Activated T-cell treated with anti-CD3 and anti-CD28 coated beads for 24 hours (primary cell): ENCODE measurements around the gene OGFRL1.

Experiments
- DNase-seq: peaks from one replicate; pipeline ENCODE4 v3.0.0-alpha.2; 2020; ENCODE audit warnings: low read depth

Gene OGFRL1

DNA sequence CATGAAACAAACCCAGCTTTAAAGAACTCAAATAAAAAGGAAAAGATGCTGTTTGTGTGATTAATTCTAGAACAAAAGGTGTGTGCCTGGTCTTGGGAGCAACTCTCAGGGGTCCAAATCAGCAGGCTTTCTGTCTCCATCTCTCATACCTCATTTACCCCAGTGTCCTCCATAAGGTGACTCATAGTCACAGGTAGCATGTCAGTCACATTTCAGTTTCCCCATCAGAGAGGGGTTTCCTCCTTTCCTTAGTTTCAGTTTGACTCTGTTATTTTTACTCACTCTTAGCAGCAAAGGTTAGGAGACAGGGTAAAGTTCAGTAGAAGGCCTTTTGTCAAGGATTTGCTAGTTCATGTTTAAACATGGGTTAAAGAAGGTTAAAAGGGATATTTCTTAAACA is 46.2 kb downstream of the OGFRL1 start:
- DNase-seq = no peak

DNA sequence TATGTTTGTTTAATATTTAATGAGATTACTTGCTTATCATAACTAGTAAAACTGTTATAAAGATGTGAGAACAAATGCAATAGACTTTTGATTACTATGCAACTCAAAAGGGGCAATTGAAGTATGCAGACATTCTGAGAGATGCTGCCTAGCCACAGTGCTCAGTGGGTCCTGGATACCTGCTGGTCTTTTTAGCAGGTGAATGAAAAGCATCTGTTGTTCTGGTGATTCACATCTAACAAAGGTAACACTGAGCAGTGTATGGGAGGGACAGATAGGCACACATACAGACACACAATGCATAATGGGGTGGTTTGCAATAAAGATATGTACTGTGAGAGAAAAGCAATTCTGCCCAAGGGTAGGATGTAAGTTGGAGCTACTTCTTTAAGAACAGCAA is 46.9 kb downstream of the OGFRL1 start:
- DNase-seq = no peak

DNA sequence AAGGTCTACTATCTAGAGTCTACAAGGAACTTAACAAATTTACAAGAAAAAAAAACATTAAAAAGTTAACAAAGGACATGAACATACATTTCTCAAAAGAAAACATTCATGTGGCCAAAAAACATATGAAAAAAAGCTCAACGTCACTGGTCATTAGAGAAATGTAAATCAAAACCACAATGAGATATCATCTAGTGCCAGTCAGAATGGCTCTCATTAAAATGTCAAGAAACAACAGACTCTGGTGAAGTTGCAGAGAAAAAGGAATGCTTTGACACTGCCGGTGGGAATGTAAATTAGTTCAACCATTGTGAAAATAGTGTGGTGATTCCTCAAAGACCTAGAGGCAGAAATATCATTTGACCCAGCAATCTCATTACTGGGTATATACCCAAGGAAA is 48.3 kb downstream of the OGFRL1 start:
- no peak for DNase-seq

DNA sequence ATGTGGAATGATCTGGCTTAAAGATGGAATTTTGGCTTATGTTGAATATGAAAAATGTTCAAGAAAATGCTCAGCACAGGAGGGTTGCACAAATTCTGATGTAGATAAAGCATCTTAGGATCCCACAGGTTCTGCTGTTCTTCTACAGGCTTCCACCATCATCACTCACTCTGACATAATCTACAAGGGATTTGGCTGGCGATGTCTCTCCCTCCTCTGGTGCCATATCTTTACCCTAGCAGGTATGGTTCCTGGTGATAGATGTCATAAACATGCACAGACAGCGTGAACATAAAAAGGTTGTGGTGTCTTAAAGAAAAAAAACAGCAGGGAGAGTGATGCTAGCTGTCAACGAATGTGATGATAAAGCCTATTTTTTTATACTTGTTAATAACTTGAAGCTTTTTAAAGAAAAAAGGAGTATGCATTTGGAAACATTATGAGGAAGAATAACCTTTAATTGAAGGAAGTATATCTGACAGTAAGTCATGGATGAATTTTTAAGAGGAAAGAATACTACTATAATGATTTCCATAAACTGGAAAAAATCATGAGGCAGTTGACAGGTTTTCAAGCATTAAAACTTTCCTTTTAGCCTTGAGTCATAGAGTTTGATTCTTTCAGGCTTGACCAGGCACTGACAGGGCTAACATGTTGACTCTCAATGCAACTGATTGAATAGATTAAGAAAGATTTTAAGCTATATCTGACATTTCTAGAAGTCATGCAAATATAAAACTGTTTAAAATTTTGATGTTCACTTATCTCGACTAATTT is 50.1 kb downstream of the OGFRL1 start:
- no peak for DNase-seq

DNA sequence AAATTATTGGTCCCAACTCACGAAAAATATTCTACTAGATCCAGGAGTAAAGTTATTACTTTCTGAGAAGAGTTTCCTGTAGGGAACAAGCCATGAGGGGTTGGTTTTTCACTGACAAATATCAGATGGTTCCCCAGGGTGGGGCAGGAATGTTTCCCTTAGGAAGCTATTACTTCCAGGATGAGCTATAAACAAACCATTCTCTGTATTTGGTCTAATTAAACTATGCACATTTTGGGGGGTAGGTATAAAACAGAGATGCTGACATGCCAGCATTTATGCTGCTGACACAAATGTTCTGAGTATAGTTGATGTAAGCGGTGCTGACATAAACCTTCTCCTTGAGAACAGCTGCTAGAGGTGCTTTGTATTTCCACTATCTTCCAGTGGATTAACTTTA is 54.2 kb downstream of the OGFRL1 start:
- no peak for DNase-seq

DNA sequence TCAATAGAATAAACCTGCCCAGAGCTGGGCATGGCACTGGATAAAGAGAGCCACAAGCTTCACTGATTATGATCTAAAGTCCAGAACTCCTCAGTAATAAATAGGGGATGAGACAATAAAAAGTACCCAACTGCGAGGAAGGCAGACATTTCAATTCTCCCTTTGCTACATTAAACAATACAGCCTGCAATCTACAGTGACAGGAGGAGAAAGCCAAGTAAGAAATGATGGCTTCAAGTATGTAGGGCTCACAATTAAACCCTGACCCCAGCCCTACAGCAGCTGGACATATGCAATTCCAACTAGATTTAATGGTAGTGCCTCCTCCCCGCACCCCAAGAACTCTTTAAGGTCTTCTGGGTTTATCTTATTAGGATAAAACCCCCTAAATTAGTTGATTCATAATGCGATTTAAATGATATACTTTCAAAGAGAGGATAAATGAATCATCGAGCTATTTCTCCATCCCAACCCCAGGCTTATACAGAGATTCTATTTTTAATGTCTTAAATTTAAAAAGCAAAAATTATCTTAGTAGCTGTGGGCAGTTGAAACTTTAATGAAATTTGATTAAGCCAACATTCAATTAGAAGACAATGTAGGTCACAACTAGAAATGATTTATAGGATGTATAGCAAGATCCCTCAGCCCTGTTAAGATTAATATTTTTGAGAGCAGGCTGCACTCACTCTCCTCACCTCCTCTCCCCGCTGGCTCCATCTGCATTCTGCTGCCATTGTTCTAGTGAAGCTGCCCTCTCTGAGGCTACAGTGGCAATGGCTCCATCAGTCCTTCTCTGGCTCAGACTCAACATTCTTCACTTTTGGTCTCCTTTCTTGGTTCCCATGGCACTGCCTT is 57.1 kb downstream of the OGFRL1 start:
- no peak for DNase-seq

DNA sequence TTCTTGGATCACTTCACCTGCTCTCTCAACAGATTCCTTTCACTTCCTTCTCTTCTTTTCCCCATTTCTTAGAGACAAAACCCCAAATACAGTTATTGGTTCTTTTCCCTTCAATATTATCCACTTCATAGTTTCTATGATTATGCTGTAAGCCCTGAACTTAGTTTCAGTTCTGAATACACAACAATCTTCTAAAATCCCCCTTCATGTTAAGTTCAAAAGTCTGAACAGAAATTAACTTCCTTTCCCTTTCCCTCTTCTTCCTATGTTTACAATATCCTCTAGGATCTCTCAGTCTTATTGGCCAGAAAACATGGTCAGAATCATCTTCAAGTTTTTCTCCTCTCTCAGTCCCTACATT is 57.7 kb downstream of the OGFRL1 start:
- no peak for DNase-seq

DNA sequence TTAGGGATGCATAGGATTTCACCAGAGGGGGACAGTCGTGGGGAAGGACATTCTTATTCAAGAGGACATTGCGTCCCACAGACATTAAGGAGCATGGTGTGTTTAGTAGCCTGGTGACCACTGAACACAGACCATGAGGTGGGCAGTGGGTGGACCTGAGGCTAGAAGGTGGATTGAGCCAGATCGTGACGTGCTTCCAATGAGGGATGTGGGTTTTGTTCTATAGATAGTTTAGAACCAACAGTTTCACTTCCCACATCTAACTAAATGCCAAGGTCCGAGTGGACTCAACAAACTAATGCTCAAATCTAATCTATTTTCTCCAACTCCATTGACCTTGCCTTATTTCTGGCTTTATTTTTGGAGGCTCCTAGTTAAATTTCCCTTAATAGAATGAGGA is 58.5 kb downstream of the OGFRL1 start:
- no peak for DNase-seq

DNA sequence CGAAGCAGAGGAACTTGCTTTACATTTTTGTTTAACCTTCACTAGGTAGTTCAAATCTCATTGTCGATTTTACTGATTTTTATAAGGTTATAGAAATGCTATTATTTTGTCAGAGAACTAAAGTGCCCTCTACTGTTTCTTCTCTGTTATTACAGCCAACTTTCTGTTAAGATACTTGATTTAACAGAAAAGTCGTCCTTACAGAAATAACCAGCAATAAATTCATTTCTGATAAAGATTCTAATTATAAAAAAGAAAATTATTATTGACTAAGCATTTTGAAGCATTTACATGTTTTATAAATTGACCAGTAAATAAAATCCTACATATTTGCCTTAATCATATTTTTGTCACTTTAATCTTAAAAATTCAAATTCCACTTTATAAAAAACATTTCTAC is 60.8 kb downstream of the OGFRL1 start:
- no peak for DNase-seq

DNA sequence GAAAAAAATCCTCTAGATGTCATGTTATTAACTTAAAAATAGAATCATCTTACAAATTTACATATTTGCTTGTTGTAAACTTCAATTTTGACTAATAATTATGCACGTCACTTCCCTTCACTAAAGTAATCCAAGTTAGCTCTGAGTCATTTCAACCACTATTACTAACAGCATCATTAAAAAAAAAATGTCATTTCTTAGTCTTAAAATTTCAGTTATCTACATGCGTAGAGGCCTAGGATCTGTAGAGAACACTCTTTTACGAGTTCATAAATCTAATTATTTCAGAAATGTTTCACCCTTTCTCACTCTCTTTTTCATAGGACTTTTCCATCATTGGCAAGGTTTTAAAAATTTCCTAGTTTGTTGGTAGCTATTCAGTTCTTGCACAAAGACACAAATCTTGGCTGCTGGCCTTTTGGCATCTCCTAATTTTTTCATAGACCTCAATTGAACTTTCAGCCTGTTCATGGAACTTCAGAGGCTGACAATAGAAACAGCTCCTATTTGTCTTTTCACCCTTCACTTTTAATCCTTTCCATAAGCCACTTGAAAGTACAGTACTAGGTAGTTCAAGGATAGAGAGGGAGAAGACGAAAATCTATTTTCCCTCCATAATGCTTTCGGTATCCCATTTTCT is 61.5 kb downstream of the OGFRL1 start:
- DNase-seq = no peak

DNA sequence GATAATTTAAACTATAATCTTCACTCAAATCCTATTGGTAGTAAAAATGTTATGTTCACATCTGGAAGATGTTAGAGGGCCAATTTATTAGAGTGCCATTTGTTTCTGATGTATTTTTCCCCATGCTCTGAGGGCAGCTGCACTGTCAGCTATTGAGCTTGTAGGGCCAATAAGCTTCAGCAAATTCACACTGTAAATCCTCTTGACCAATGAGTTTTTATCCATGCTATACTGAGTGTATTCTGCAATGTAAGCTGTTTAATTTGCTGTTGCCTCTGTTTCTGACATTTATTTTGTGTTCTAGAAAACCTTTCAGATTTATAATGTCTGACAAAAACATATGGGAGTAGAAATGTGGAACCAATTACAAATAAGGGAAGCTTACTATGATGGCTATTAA is 62.6 kb downstream of the OGFRL1 start:
- no peak for DNase-seq
